Measurements from ENCODE around the gene PELI1.

Gene PELI1

DNA sequence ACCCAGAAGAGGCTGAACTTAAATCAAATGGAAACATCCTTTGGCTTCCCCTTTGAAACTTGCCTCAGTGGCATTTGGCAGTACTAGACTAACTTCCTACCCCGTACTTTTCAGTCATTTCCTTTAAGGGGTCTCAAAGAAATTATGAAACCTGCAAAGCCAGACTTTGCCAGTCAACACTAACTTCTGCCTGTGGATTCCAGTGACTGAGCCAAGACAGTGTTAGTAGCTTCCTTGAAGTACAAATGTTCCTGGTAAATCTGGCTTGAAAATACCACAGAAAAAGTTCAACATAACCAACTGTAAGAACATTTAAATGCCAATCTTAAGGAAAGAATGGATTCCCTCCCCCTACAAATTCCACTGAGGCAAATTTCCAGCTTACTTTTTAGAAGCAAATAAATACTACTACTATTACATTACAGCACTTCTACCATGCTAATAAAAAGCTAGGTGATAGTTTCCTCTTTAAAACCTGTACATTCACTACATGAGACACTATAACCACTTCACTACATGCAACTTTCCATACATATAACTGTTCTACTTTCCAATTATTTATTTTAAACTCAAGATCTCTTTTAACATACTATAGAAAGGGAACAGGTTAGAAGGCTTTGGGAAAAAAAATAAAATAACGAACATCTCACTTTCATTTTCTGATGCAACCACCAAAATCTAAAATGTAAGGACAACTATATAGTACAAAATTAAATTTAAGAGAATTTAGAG lies 2.4 kb downstream of the PELI1 start:
- TF ChIP-seq, protein P1, sequence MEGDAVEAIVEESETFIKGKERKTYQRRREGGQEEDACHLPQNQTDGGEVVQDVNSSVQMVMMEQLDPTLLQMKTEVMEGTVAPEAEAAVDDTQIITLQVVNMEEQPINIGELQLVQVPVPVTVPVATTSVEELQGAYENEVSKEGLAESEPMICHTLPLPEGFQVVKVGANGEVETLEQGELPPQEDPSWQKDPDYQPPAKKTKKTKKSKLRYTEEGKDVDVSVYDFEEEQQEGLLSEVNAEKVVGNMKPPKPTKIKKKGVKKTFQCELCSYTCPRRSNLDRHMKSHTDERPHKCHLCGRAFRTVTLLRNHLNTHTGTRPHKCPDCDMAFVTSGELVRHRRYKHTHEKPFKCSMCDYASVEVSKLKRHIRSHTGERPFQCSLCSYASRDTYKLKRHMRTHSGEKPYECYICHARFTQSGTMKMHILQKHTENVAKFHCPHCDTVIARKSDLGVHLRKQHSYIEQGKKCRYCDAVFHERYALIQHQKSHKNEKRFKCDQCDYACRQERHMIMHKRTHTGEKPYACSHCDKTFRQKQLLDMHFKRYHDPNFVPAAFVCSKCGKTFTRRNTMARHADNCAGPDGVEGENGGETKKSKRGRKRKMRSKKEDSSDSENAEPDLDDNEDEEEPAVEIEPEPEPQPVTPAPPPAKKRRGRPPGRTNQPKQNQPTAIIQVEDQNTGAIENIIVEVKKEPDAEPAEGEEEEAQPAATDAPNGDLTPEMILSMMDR (conservative IDR thresholded peaks at IDR 0.05; ENCODE audit: low read depth, low read length) = no peak
- peak; percentile 67 for DNase-seq (ENCODE audit: low read depth)
- H3K4me3 ChIP-seq (ENCODE audit: low read depth, low read length) = peak overlapping the region; percentile 91

DNA sequence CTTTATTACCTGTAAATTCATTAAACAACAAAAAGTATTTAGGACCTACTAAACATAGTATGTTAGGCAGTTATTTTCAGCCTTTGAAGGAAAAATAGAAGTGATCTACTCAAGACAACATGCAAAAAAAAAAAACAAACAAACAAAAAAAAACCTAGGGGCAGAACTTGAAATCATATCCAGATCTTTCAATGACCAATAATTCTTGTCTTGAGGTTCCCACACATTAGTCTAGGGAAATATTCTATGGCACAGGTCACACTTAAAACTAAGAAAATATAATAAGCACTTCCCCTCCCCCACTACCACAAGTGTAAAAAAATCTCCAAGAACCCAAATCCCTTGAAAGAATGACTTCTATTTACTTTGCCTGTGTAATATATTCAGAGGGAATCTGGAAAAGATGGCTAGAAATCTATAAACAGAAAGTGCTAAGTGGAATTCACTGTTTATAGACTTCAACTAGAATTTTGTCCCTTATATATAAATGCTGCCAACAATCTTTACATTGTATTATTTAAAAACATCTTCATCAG lies 3.5 kb downstream of the PELI1 start:
- no peak overlapping the region for H3K4me3 ChIP-seq (ENCODE audit: low read depth, low read length)
- TF ChIP-seq, protein P1 (conservative IDR thresholded peaks at IDR 0.05; ENCODE audit: low read depth, low read length) = no peak
- DNase-seq (ENCODE audit: low read depth) = no peak

DNA sequence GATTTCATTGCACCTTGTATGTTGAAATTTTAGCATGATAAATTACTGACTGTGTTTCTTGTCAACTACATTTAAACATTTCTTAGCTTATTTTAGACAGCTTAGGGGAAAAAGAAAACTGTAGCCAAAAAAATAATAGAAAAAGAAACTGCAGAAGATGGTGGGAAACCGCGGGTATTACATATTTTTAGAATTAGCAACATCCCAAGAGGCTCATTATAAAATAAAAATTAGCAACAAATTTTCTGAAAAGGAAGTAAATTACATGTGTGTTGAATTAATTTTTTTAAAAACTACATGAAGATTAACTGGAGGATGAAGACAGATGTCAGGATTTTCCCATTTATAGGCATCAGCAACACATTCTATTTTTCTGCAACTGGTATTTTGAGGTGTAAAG lies 4.3 kb downstream of the PELI1 start:
- H3K4me3 ChIP-seq (ENCODE audit: low read depth, low read length) = no peak overlapping the region
- TF ChIP-seq, protein P1 (conservative IDR thresholded peaks at IDR 0.05; ENCODE audit: low read depth, low read length) = no peak
- DNase-seq (ENCODE audit: low read depth) = no peak

DNA sequence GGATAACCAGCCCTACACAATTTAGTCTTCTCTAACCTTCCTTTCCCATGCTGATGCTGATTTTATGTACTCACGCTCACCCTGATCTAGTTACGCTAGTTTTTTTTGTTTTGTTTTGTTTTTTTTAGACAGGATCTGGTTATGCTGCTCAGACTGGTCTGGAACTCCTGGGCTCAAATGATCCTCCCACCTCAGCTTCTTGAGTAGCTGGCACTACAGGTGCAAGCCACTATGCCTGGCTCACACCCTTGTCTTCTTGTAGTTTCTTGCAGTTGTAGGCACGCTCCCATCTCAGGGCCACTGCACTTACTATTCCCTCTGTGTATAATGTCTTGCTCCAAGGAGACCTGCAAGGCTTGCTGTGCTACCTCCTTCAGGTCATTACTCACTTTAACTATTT lies 6.2 kb downstream of the PELI1 start:
- no peak for DNase-seq (ENCODE audit: low read depth)
- H3K4me3 ChIP-seq (ENCODE audit: low read depth, low read length) = no peak overlapping the region
- TF ChIP-seq, protein P1 (conservative IDR thresholded peaks at IDR 0.05; ENCODE audit: low read depth, low read length) = no peak

DNA sequence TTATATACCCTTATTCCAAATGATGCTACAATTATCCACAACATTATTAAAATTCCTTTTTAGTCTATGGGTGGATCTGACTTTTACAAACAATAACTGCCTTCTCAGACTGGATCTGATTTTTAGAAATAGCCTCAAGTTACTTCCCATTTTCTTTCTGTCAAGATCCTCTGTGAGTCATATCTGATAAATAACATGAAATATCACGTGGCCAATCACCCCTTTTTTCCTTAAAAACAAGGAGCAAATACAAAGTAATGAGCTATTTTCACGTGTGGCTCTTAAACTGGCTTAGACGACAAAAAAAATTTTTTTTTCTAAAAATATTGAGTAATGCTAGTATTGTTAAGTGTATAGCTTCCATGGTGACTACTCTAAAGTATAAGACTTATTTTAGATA lies 6.7 kb downstream of the PELI1 start:
- no peak overlapping the region for H3K4me3 ChIP-seq (ENCODE audit: low read depth, low read length)
- TF ChIP-seq, protein P1 (conservative IDR thresholded peaks at IDR 0.05; ENCODE audit: low read depth, low read length) = no peak
- DNase-seq (ENCODE audit: low read depth) = peak; percentile 39

GRCh38 chr2:64135421-64135820 lies 8.8 kb downstream of the PELI1 start:
- no peak for DNase-seq (ENCODE audit: low read depth)

More at GRCh38 chr2:64135421-64135820, 8.8 kb downstream of the PELI1 start:
- TF ChIP-seq, protein P1 (conservative IDR thresholded peaks at IDR 0.05; ENCODE audit: low read depth, low read length) = no peak
- H3K4me3 ChIP-seq (ENCODE audit: low read depth, low read length) = no peak overlapping the region

Measured in choroid plexus epithelial cell (primary cell).